GM12864 (cell line): ENCODE measurements around the gene SMIM32.

ENCODE experiments used
- DNase-seq: peaks from one replicate; pipeline ENCODE4 v3.0.0-alpha.2; 2011; ENCODE audit warnings: low read depth
- H3K4me3 ChIP-seq: 2 replicates; pipeline ENCODE4 v1.5.1; 2011; ENCODE audit warnings: mild to moderate bottlenecking, low read depth, low read length, control low read depth
- CTCF ChIP-seq: IDR thresholded peaks from 2 replicates; pipeline ENCODE4 v1.5.1; 2011; ENCODE audit warnings: low read depth, mild to moderate bottlenecking, moderate library complexity, low read length, control low read depth, inconsistent platforms; ENCODE audit errors: missing control alignments

SMIM32 gene

GRCh38 chr5:136190091-136190720 is 2.8 kb downstream of the SMIM32 start:
- no peak overlapping the region for H3K4me3 ChIP-seq
- TF ChIP-seq CTCF: no peak
- no peak for DNase-seq

GRCh38 chr5:136188859-136189258 is 4.1 kb downstream of the SMIM32 start:
- no peak for DNase-seq
- TF ChIP-seq CTCF: no peak
- no peak overlapping the region for H3K4me3 ChIP-seq

- no peak for DNase-seq
- H3K4me3 ChIP-seq: no peak overlapping the region
- TF ChIP-seq CTCF: no peak
Observed at GRCh38 chr5:136186796-136187195, 6.2 kb downstream of the SMIM32 start.

- H3K4me3 ChIP-seq: no peak overlapping the region
- no peak for DNase-seq
- TF ChIP-seq CTCF: no peak
Observed at GRCh38 chr5:136185974-136186665, 6.8 kb downstream of the SMIM32 start.

- no peak for DNase-seq
- TF ChIP-seq CTCF: no peak
- H3K4me3 ChIP-seq: no peak overlapping the region
Observed at GRCh38 chr5:136182618-136183017, 10.3 kb downstream of the SMIM32 start.

- DNase-seq: peak; percentile 26
- TF ChIP-seq CTCF: peak; percentile 65
- H3K4me3 ChIP-seq: no peak overlapping the region
Observed at GRCh38 chr5:136174021-136174659, 18.8 kb downstream of the SMIM32 start.
